Measurements from ENCODE around the gene ATP10B. TPM values are rescaled to one million over a fixed set of nuclear protein-coding genes. Genes with fewer than 3 reads are reported as not detected.
"Not testable (repeated sequence)": the region's sequence is repeated elsewhere in the genome, so short reads cannot be mapped to it uniquely, and the experiment has no call there.

ATP10B gene
- total RNA-seq, 1 experiment from 2014 or later, result not detected

DNA sequence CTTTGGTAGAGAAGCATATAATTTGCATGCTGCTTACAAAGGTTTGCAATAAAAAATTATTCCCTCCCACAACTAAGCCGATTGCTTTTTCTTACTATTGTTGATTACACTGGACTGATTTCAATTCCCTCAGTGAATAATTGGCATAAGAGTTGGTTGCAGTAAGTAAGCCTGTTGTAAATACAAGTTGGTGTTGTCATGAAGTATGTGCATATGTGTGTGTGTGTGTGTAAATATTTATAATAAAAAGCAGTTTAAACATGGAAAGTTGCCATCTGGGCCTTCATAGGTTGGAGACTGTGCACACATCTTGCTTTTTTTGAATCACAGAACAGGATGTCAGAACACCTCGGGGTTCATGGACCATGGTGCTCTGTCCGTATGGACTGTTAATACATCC lies 131.2 kb downstream of the ATP10B start:
- no TSS peak for BruUV-seq (replicated peaks)
- H3K4me1 ChIP-seq (ENCODE audit: control insufficient read depth, insufficient read depth, low read length), result no peaks in the 10 kb centered on the region
- H3K27me3 ChIP-seq (ENCODE audit: control insufficient read depth, insufficient read depth, low read length), result no peaks in the 10 kb centered on the region
- intact Hi-C loops (cut with micrococcal nuclease; ENCODE audit: unreplicated experiment) (no loop called here), in situ Hi-C loops (cut with HindIII; ENCODE audit: low pct_unique_long_range_greater_than_20kb, low sequenced_read_pairs) (no loop called here)
- CTCF ChIA-PET, result no interaction called here
- no peaks in the 10 kb centered on the region for H3K9me3 ChIP-seq (ENCODE audit: control insufficient read depth, insufficient read depth, low read depth, low read length)
- ATAC-seq, result no peak
- POLR2A ChIA-PET, result no interaction called here
- no peak overlapping the region for H3K4me3 ChIP-seq (ENCODE audit: low read depth in 2 of 2, low read length in 2 of 2)
- H3K27ac ChIP-seq (ENCODE audit: low read length), result no peak overlapping the region
- TF ChIP-seq, protein P1, sequence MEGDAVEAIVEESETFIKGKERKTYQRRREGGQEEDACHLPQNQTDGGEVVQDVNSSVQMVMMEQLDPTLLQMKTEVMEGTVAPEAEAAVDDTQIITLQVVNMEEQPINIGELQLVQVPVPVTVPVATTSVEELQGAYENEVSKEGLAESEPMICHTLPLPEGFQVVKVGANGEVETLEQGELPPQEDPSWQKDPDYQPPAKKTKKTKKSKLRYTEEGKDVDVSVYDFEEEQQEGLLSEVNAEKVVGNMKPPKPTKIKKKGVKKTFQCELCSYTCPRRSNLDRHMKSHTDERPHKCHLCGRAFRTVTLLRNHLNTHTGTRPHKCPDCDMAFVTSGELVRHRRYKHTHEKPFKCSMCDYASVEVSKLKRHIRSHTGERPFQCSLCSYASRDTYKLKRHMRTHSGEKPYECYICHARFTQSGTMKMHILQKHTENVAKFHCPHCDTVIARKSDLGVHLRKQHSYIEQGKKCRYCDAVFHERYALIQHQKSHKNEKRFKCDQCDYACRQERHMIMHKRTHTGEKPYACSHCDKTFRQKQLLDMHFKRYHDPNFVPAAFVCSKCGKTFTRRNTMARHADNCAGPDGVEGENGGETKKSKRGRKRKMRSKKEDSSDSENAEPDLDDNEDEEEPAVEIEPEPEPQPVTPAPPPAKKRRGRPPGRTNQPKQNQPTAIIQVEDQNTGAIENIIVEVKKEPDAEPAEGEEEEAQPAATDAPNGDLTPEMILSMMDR (IDR thresholded peaks at IDR 0.05), result no peak
- no peak for TF ChIP-seq TCF7L2 (IDR thresholded peaks at IDR 0.05; ENCODE audit: low read depth, low read length)
- TF ChIP-seq, protein P2, sequence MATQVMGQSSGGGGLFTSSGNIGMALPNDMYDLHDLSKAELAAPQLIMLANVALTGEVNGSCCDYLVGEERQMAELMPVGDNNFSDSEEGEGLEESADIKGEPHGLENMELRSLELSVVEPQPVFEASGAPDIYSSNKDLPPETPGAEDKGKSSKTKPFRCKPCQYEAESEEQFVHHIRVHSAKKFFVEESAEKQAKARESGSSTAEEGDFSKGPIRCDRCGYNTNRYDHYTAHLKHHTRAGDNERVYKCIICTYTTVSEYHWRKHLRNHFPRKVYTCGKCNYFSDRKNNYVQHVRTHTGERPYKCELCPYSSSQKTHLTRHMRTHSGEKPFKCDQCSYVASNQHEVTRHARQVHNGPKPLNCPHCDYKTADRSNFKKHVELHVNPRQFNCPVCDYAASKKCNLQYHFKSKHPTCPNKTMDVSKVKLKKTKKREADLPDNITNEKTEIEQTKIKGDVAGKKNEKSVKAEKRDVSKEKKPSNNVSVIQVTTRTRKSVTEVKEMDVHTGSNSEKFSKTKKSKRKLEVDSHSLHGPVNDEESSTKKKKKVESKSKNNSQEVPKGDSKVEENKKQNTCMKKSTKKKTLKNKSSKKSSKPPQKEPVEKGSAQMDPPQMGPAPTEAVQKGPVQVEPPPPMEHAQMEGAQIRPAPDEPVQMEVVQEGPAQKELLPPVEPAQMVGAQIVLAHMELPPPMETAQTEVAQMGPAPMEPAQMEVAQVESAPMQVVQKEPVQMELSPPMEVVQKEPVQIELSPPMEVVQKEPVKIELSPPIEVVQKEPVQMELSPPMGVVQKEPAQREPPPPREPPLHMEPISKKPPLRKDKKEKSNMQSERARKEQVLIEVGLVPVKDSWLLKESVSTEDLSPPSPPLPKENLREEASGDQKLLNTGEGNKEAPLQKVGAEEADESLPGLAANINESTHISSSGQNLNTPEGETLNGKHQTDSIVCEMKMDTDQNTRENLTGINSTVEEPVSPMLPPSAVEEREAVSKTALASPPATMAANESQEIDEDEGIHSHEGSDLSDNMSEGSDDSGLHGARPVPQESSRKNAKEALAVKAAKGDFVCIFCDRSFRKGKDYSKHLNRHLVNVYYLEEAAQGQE (IDR thresholded peaks at IDR 0.05; ENCODE audit: insufficient read depth in 1 of 2, low read depth in 2 of 2, low read length in 1 of 2), result no peak
- no peak for DNase-seq (ENCODE audit: low read depth, low spot score)
- H3K36me3 ChIP-seq (ENCODE audit: control insufficient read depth, insufficient read depth, low read length), result no peaks in the 10 kb centered on the region

DNA sequence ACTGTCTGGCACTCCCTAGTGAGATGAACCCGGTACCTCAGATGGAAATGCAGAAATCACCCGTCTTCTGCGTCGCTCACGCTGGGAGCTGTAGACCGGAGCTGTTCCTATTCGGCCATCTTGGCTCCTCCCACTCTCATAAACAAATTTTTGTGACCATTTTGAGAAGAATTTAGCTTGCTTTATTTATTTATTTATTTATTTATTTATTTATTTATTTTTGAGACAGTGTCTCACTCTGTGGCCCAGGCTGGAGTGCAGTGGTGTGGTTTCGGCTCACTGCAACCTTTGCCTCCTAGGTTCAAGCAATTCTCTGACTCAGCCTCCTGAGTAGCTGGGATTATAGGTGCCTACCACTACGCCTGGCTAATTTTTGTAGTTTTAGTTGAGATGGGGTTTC lies 136.5 kb downstream of the ATP10B start:
- POLR2A ChIA-PET; BruUV-seq (replicated peaks); H3K36me3 ChIP-seq (ENCODE audit: control insufficient read depth, insufficient read depth, low read length); ATAC-seq; H3K27me3 ChIP-seq (ENCODE audit: control insufficient read depth, insufficient read depth, low read length); H3K4me3 ChIP-seq (ENCODE audit: low read depth in 2 of 2, low read length in 2 of 2); H3K27ac ChIP-seq (ENCODE audit: low read length); H3K9me3 ChIP-seq (ENCODE audit: control insufficient read depth, insufficient read depth, low read depth, low read length); DNase-seq (ENCODE audit: low read depth, low spot score); in situ Hi-C loops (cut with HindIII; ENCODE audit: low pct_unique_long_range_greater_than_20kb, low sequenced_read_pairs); H3K4me1 ChIP-seq (ENCODE audit: control insufficient read depth, insufficient read depth, low read length); CTCF ChIA-PET; intact Hi-C loops (cut with micrococcal nuclease; ENCODE audit: unreplicated experiment): not testable (repeated sequence)

DNA sequence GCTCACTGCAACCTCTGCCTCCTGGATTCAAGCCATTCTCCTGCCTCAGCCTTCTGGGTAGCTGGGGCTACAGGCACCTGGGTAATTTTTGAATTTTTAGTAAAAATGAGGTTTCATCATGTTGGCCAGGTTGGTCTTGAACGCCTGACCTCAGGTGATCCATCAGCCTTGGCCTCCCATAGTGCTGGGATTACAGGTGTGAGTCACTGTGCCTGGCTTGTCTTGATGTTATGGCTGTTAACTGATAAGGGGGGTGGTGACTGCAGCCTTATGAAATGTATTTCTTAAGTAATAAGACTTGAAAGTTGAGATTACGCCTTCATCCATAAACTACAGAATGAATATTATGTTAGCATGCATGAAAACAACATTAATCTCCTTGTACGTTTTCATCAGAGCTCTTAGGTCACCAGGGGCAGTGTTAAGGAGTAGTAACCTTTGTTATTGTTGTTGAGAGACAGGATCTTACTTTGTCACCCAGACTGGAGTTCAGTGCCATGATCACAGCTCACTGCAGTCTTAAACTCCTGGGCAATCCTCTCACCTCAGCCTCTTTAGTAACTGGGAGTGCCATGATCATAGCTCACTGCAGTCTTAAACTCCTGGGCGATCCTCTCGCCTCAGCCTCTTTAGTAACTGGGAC lies 148.3 kb downstream of the ATP10B start:
- Histone ChIP-seq H3K9me3 (ENCODE audit: control insufficient read depth, insufficient read depth, low read depth, low read length) (no peaks in the 10 kb centered on the region), H3K4me1 (ENCODE audit: control insufficient read depth, insufficient read depth, low read length) (no peaks in the 10 kb centered on the region), H3K36me3 (ENCODE audit: control insufficient read depth, insufficient read depth, low read length) (no peaks in the 10 kb centered on the region), H3K27ac (ENCODE audit: low read length) (no peak overlapping the region), H3K4me3 (ENCODE audit: low read depth in 2 of 2, low read length in 2 of 2) (no peak overlapping the region), H3K27me3 (ENCODE audit: control insufficient read depth, insufficient read depth, low read length) (no peaks in the 10 kb centered on the region)
- no peak for DNase-seq (ENCODE audit: low read depth, low spot score)
- CTCF ChIA-PET, result no interaction called here
- intact Hi-C loops (cut with micrococcal nuclease; ENCODE audit: unreplicated experiment), result no loop called here
- no peak for ATAC-seq
- TF ChIP-seq TCF7L2 (IDR thresholded peaks at IDR 0.05; ENCODE audit: low read depth, low read length) (no peak), SIN3A (IDR thresholded peaks at IDR 0.05; ENCODE audit: borderline replicate concordance, insufficient read depth, low read depth, low read length) (no peak), POLR2AphosphoS5 (IDR thresholded peaks at IDR 0.05; ENCODE audit: low read depth, low read length) (no peak)
- TF ChIP-seq, protein P1 (IDR thresholded peaks at IDR 0.05), result no peak
- TF ChIP-seq, protein P2 (IDR thresholded peaks at IDR 0.05; ENCODE audit: insufficient read depth in 1 of 2, low read depth in 2 of 2, low read length in 1 of 2), result no peak
- BruUV-seq (replicated peaks), result no TSS peak
- in situ Hi-C loops (cut with HindIII; ENCODE audit: low pct_unique_long_range_greater_than_20kb, low sequenced_read_pairs), result no loop called here
- POLR2A ChIA-PET, result interaction anchor here (0.6 kb wide), 1 partner anchor 285 kb away, joined by 8 read pairs; the partner anchor contains the start of gene SLU7
